Gastrocnemius medialis (tissue), 4 donors: ENCODE data around the gene TEKT5. TPM values are rescaled to one million over a fixed set of nuclear protein-coding genes. Genes with fewer than 3 reads are reported as not detected.

Source experiments
- ATAC-seq, 2 donors: fragments of 150-250 bp; one replicate each; pipeline ENCODE4 v1.9.1; 2016
- DNase-seq, 2 donors: peaks; one replicate each; pipeline ENCODE4 v3.0.0-alpha.2; 2019
- H3K27ac ChIP-seq, 4 donors: fragments of 200-600 bp; sonication (generic); 1 replicate in 1 of 4; 2 replicates in 3 of 4; pipeline ENCODE4 v1.5.1; 2016 to 2018; ENCODE audit warnings: mild to moderate bottlenecking in 2 of 4, moderate library complexity in 1 of 4
- H3K27me3 ChIP-seq, 3 donors: fragments of 200-600 bp; sonication (generic) in 2 of 3; 1 replicate in 1 of 3; 2 replicates in 2 of 3; pipeline versions ENCODE4 v1.5.1 to v1.6.0; 2016 to 2019; ENCODE audit warnings: mild to moderate bottlenecking in 1 of 3, moderate library complexity in 1 of 3
- H3K36me3 ChIP-seq, 2 donors: fragments of 200-600 bp; sonication (generic) in 1 of 2; one replicate each; pipeline ENCODE4 v1.5.1; 2017 to 2018
- H3K4me1 ChIP-seq, 2 donors: fragments of 200-600 bp; sonication (generic) in 1 of 2; one replicate each; pipeline ENCODE4 v1.5.1; 2016 to 2017; ENCODE audit warnings: mild to moderate bottlenecking in 2 of 2
- H3K4me3 ChIP-seq, 4 donors: fragments of 200-600 bp; sonication (generic) in 3 of 4; 1 replicate in 1 of 4; 2 replicates in 3 of 4; pipeline ENCODE4 v1.5.1; 2016 to 2019; ENCODE audit warnings: mild to moderate bottlenecking in 2 of 4
- H3K9me3 ChIP-seq, 3 donors: fragments of 200-600 bp; sonication (generic) in 2 of 3; 1 replicate in 1 of 3; 2 replicates in 2 of 3; pipeline ENCODE4 v1.5.1; 2016 to 2019
- CTCF ChIP-seq, 5 experiments: fragments of 450-650 bp in 3 of 5; fragments of 200-600 bp in 2 of 5; sonication (generic) in 2 of 5; IDR thresholded peaks in 4 of 5; conservative IDR thresholded peaks in 1 of 5; 1 replicate in 4 of 5; 2 replicates in 1 of 5; pipeline ENCODE4 v1.5.1; 2016 to 2019; ENCODE audit warnings: antibody characterized with exemption in 5 of 5, mild to moderate bottlenecking in 3 of 5, moderate library complexity in 3 of 5
- POLR2A ChIP-seq, 2 donors: fragments of 450-650 bp; IDR thresholded peaks; one replicate each; pipeline ENCODE4 v1.6.1; 2017; ENCODE audit warnings: antibody characterized with exemption in 2 of 2, mild to moderate bottlenecking in 2 of 2, moderate library complexity in 2 of 2
- in situ Hi-C, 4 donors: fragments of 200-750 bp; cut with MboI; loops; one replicate each; pipeline versions ENCODE4 v1.15.0 to v1.8.0; 2017; ENCODE audit warnings: low sequenced_read_pairs in 4 of 4
- intact Hi-C: fragments of 100-400 bp; cut with DNase I; formaldehyde crosslinking; loops from one replicate; pipeline ENCODE4 v1.15.1; 2023; ENCODE audit warnings: low total_unique reads
- total RNA-seq, 4 donors: library from RNA; depleted of rRNA; stranded (reverse); fragments of >200 nt; gene quantifications; one replicate each; pipeline versions ENCODE4 v1.1.0 to v1.2.3, GENCODE V29; 2016

TEKT5 gene
- total RNA-seq, 4 donors from 2014 or later = not detected

- ATAC-seq = no peak
- intact Hi-C loops = no loop called here
Observed at GRCh38 chr16:10663744-10664143, 31.0 kb downstream of the TEKT5 start.

GRCh38 chr16:10663146-10663545 is 31.6 kb downstream of the TEKT5 start:
- H3K9me3 ChIP-seq = no peaks in the 10 kb centered on the region
- no peaks in the 10 kb centered on the region for H3K36me3 ChIP-seq
- in situ Hi-C loops (no loop called here), intact Hi-C loops (no loop called here)
- H3K27me3 ChIP-seq = no peaks in the 10 kb centered on the region
- ATAC-seq = no peak
- no peaks in the 10 kb centered on the region for H3K4me1 ChIP-seq
- H3K4me3 ChIP-seq = no peak overlapping the region
- no peak overlapping the region for H3K27ac ChIP-seq
- DNase-seq = no peak
- TF ChIP-seq CTCF (IDR thresholded peaks at IDR 0.05 in 4 of 5, conservative IDR thresholded peaks at IDR 0.05 in 1 of 5) (no peak), POLR2A (IDR thresholded peaks at IDR 0.05) (no peak)

More at GRCh38 chr16:10663744-10664143, 31.0 kb downstream of the TEKT5 start:
- in situ Hi-C loops = no loop called here
- Histone ChIP-seq H3K9me3 (no peaks in the 10 kb centered on the region), H3K4me1 (no peaks in the 10 kb centered on the region), H3K27ac (no peak overlapping the region), H3K36me3 (no peaks in the 10 kb centered on the region), H3K27me3 (no peaks in the 10 kb centered on the region), H3K4me3 (no peak overlapping the region)
- DNase-seq = no peak
- TF ChIP-seq POLR2A (IDR thresholded peaks at IDR 0.05) (no peak), CTCF (IDR thresholded peaks at IDR 0.05 in 4 of 5, conservative IDR thresholded peaks at IDR 0.05 in 1 of 5) (no peak)

- ATAC-seq (no peak), DNase-seq (no peak)
- no peaks in the 10 kb centered on the region for H3K27me3 ChIP-seq
- no peaks in the 10 kb centered on the region for H3K9me3 ChIP-seq
- H3K36me3 ChIP-seq = no peaks in the 10 kb centered on the region
- in situ Hi-C loops = no loop called here
- no peak overlapping the region for H3K27ac ChIP-seq
- H3K4me3 ChIP-seq = no peak overlapping the region
- TF ChIP-seq CTCF (IDR thresholded peaks at IDR 0.05 in 4 of 5, conservative IDR thresholded peaks at IDR 0.05 in 1 of 5) (no peak), POLR2A (IDR thresholded peaks at IDR 0.05) (no peak)
- no peaks in the 10 kb centered on the region for H3K4me1 ChIP-seq
- intact Hi-C loops = no loop called here
Observed at GRCh38 chr16:10662212-10662611, 32.5 kb downstream of the TEKT5 start.

- Histone ChIP-seq H3K4me1 (no peaks in the 10 kb centered on the region), H3K27me3 (no peaks in the 10 kb centered on the region), H3K36me3 (no peaks in the 10 kb centered on the region), H3K9me3 (no peaks in the 10 kb centered on the region), H3K27ac (no peak overlapping the region), H3K4me3 (no peak overlapping the region)
- in situ Hi-C loops (no loop called here), intact Hi-C loops (no loop called here)
- DNase-seq (no peak), ATAC-seq (no peak)
- TF ChIP-seq CTCF (IDR thresholded peaks at IDR 0.05 in 4 of 5, conservative IDR thresholded peaks at IDR 0.05 in 1 of 5) (no peak), POLR2A (IDR thresholded peaks at IDR 0.05) (no peak)
Observed at GRCh38 chr16:10661737-10662136, 33.0 kb downstream of the TEKT5 start.

GRCh38 chr16:10660950-10661635 is 33.6 kb downstream of the TEKT5 start:
- Histone ChIP-seq H3K4me1 (no peaks in the 10 kb centered on the region), H3K9me3 (no peaks in the 10 kb centered on the region), H3K27me3 (no peaks in the 10 kb centered on the region), H3K4me3 (no peak overlapping the region), H3K27ac (no peak overlapping the region), H3K36me3 (no peaks in the 10 kb centered on the region)
- ATAC-seq (no peak), DNase-seq (no peak)
- in situ Hi-C loops = no loop called here
- intact Hi-C loops = no loop called here
- TF ChIP-seq POLR2A (IDR thresholded peaks at IDR 0.05) (no peak), CTCF (IDR thresholded peaks at IDR 0.05 in 4 of 5, conservative IDR thresholded peaks at IDR 0.05 in 1 of 5) (no peak)
